ENCODE results near the gene CABS1.

CABS1 gene

DNA sequence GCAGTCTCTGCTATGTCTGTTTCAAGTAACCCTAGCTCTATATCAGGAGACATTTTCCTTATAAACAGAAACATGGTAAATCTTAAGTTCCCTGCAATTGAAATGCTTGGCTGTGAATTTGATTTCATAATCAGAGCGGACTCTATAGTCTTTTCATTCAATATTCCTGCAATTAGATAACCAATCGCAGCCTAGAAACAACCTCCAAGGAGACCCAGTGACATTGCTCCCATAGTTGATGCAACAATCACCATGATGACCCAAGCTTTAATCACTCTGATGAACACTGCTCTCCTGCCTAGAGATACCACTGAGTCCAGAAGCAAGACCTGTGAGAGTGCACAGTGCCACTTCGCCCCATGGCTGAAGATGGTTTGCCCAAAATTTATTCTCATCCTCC, at the start of gene CABS1:
CABS1 (plus strand) TSS at position 301 of the 400 bp plus-strand sequence; CDS start at position 360, 59 bp downstream.
- H3K4me3 ChIP-seq (ENCODE audit: low read depth, low read length): no peak within 1 kb of the TSS
- TF ChIP-seq POLR2A (IDR thresholded peaks at IDR 0.05; ENCODE audit: extremely low read depth, insufficient read length) (no peak), MYC (IDR thresholded peaks at IDR 0.05; ENCODE audit: low read depth, low read length) (no peak)
- TF ChIP-seq, protein P1, sequence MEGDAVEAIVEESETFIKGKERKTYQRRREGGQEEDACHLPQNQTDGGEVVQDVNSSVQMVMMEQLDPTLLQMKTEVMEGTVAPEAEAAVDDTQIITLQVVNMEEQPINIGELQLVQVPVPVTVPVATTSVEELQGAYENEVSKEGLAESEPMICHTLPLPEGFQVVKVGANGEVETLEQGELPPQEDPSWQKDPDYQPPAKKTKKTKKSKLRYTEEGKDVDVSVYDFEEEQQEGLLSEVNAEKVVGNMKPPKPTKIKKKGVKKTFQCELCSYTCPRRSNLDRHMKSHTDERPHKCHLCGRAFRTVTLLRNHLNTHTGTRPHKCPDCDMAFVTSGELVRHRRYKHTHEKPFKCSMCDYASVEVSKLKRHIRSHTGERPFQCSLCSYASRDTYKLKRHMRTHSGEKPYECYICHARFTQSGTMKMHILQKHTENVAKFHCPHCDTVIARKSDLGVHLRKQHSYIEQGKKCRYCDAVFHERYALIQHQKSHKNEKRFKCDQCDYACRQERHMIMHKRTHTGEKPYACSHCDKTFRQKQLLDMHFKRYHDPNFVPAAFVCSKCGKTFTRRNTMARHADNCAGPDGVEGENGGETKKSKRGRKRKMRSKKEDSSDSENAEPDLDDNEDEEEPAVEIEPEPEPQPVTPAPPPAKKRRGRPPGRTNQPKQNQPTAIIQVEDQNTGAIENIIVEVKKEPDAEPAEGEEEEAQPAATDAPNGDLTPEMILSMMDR (IDR thresholded peaks at IDR 0.05; ENCODE audit: low read depth, low read length): no peak
- TF ChIP-seq, protein P2, sequence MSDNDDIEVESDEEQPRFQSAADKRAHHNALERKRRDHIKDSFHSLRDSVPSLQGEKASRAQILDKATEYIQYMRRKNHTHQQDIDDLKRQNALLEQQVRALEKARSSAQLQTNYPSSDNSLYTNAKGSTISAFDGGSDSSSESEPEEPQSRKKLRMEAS (IDR thresholded peaks at IDR 0.05; ENCODE audit: low read depth, low read length): no peak
- DNase-seq (ENCODE audit: low read depth): no peak

DNA sequence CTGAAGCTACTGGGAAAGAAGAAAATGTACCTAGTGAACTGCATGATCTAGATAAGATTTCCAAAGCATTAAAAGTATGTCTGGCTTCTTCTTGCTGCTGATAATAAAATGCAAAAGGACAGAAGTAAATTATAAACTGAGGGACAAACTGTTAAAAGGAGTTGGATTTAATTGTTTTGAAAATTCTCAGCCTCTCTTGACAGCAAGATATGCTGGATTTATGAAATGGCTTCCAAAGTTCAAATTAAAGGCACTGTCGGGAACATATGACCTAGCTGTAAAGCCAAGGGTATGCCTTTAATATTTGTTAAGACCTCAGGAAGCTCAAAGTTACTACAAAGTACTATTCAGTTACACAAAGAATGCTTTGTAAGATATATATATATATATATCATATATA, 46.1 kb upstream of the CABS1 start:
- H3K4me3 ChIP-seq (ENCODE audit: low read depth, low read length): no peak overlapping the region
- DNase-seq (ENCODE audit: low read depth): no peak
- no peak for TF ChIP-seq POLR2A (IDR thresholded peaks at IDR 0.05; ENCODE audit: extremely low read depth, insufficient read length)
- TF ChIP-seq MYC (IDR thresholded peaks at IDR 0.05; ENCODE audit: low read depth, low read length): no peak
- TF ChIP-seq, protein P1 (IDR thresholded peaks at IDR 0.05; ENCODE audit: low read depth, low read length): no peak
- TF ChIP-seq, protein P2 (IDR thresholded peaks at IDR 0.05; ENCODE audit: low read depth, low read length): no peak

DNA sequence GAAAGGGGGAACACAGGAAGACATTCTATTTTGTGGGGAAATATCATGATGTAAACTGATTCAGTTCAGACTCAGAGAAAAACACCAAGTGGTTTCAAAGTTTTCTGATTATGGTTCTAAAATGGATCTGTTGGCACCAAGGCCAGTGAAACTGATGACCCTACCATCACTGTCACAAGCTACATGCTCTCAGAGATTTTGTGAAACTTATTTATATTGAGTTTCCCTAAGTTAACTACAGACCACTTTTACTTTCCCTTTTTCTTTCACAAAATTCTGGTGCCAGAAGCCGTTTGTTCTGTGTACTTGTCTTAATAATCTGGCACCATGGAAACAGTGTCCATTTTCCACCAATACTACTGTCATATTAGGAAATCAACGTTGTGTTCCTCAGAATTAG, 43.4 kb upstream of the CABS1 start:
- no peak overlapping the region for H3K4me3 ChIP-seq (ENCODE audit: low read depth, low read length)
- no peak for DNase-seq (ENCODE audit: low read depth)
- TF ChIP-seq, protein P1 (IDR thresholded peaks at IDR 0.05; ENCODE audit: low read depth, low read length): no peak
- TF ChIP-seq POLR2A (IDR thresholded peaks at IDR 0.05; ENCODE audit: extremely low read depth, insufficient read length) (no peak), MYC (IDR thresholded peaks at IDR 0.05; ENCODE audit: low read depth, low read length) (no peak)
- TF ChIP-seq, protein P2 (IDR thresholded peaks at IDR 0.05; ENCODE audit: low read depth, low read length): no peak

DNA sequence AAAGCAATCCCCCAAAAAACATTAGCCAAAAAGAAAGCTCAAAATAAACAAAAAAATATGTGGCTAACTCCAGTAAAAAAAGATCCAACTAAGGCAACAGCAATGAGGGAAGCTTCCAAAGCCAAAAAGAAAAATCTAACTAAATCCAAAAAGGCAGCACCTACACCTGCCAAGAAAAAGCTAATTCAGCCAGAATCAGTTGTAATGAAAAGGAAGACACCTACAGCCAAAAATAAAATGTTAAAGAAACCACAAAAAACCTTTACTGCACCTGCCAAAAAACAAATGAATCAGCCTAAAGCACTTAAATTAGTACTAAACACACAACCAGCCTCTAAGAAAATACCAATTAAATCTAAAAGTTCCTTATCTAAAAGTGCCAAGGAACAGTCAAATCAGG, 37.2 kb upstream of the CABS1 start:
- no peak overlapping the region for H3K4me3 ChIP-seq (ENCODE audit: low read depth, low read length)
- TF ChIP-seq, protein P2 (IDR thresholded peaks at IDR 0.05; ENCODE audit: low read depth, low read length): no peak
- TF ChIP-seq, protein P1 (IDR thresholded peaks at IDR 0.05; ENCODE audit: low read depth, low read length): no peak
- DNase-seq (ENCODE audit: low read depth): no peak

DNA sequence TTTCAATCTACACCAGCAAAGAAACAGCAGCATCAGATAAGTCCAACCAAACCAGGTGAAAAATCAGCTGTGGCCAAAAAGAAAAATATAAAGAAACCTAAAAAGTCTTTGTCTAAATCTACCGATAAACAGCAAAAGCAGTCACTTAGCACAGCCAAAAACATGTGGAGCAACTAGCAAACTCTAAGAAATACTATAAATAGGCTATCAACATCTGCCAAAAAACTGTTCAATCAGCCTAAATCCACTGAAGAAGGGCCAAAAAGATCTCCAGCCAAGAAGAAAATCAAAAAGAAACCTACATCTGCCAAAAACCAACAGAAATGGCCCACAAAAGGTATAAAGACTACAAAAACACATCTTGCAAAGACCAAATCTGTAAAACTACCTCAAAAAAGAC, 36.7 kb upstream of the CABS1 start:
- H3K4me3 ChIP-seq (ENCODE audit: low read depth, low read length): no peak overlapping the region
- TF ChIP-seq, protein P2 (IDR thresholded peaks at IDR 0.05; ENCODE audit: low read depth, low read length): no peak
- no peak for TF ChIP-seq MYC (IDR thresholded peaks at IDR 0.05; ENCODE audit: low read depth, low read length)
- TF ChIP-seq, protein P1 (IDR thresholded peaks at IDR 0.05; ENCODE audit: low read depth, low read length): no peak
- DNase-seq (ENCODE audit: low read depth): no peak

DNA sequence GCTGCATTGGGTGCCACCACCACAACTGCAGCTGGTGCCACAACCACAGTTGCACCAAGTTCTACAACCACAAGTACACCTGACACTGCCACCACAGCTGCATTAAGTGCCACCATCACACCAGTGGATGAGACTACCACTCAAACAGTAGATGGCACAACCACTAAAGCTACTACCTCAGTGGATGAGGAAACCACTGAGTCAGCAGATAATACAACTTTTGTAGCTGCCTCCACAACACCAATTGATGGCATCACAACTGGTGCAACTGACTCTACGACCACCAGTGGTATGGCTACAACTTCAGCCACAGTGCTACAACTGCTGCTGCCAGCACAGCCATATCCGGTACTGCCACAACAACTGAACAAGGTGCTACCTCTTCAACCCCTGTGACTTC, 35.1 kb upstream of the CABS1 start:
- DNase-seq (ENCODE audit: low read depth): no peak
- no peak overlapping the region for H3K4me3 ChIP-seq (ENCODE audit: low read depth, low read length)
- TF ChIP-seq, protein P1 (IDR thresholded peaks at IDR 0.05; ENCODE audit: low read depth, low read length): no peak
- TF ChIP-seq MYC (IDR thresholded peaks at IDR 0.05; ENCODE audit: low read depth, low read length): no peak
- TF ChIP-seq, protein P2 (IDR thresholded peaks at IDR 0.05; ENCODE audit: low read depth, low read length): no peak
- TF ChIP-seq POLR2A (IDR thresholded peaks at IDR 0.05; ENCODE audit: extremely low read depth, insufficient read length): no peak
